HG02642 (cell line): ENCODE results near the gene JMJD1C.
"Not testable (repeated sequence)": the region's sequence is repeated elsewhere in the genome, so short reads cannot be mapped to it uniquely, and the experiment has no call there.

ENCODE experiments used
- ATAC-seq: cut with Tn5 transposase; IDR thresholded peaks from one replicate; pipeline ENCODE4 v1.9.1; 2021; ENCODE audit warnings: mild to moderate bottlenecking; ENCODE audit not compliant: unreplicated experiment, poor library complexity

Gene JMJD1C

DNA sequence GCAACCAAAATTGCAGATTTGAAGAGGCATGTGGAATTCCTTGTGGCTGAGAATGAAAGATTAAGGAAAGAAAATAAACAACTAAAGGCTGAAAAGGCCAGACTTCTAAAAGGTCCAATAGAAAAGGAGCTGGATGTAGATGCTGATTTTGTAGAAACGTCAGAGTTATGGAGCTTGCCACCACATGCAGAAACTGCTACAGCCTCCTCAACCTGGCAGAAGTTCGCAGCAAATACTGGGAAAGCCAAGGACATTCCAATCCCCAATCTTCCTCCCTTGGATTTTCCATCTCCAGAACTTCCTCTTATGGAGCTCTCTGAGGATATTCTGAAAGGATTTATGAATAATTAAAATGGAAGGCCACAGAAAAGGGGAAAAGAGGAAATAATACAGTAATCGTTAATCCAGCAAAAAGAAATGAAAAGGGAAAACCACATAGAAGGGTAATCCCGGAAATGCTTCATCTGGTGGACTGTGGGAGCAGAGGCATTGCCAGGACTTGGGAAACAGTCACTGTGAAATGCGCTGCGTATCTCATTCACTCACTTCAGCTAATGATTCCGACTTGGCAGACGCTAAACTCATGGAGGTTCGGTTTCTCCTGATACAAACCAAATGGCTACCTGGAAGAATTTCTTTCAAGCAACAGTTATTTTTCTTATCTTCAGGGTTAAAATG, 311.8 kb downstream of the JMJD1C start:
- not testable (repeated sequence) for ATAC-seq

GRCh38 chr10:63150745-63151144, 315.0 kb downstream of the JMJD1C start:
- no peak for ATAC-seq

GRCh38 chr10:63146503-63146902, 319.3 kb downstream of the JMJD1C start:
- ATAC-seq, result no peak

GRCh38 chr10:63145782-63146181, 320.0 kb downstream of the JMJD1C start:
- peak; percentile 64 for ATAC-seq

DNA sequence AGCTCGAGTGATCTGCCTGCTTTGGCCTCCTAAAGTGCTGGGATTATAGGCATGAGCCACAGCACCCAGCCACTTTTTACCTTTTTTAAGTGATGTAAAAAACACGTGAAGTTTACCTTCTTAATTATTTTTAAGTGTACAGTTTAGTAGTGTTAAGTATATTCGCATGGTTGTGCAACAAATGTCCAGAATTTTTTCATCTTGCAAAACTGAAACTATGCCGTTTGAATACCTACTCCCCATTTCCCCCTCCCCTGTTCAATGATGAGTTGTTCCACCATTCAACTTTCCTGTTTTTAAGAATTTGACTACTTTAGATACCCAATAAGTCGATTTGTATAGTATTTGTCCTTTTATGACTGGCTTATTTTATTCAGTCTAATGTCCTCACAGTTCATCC, 321.8 kb downstream of the JMJD1C start:
- ATAC-seq, result no peak

DNA sequence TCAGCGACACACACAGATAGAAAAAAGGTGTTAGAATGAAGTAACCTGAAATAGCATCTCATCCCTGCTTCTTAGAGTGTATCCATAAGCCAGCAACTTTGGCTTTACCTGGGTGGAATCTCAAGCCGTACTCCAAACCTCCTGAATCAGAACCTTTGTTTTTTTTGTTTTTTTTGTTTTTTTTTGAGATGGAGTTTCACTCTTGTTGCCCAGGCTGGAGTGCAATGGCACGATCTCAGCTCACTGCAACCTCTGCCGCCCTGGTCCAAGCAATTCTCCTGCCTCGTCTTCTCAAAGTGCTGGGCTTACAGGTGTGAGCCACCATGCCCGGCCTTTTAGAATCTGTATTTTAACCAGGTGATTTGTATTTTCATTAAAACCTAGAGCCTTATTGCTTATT, 323.6 kb downstream of the JMJD1C start:
- ATAC-seq, result no peak

GRCh38 chr10:63140077-63140476, 325.7 kb downstream of the JMJD1C start:
- no peak for ATAC-seq

DNA sequence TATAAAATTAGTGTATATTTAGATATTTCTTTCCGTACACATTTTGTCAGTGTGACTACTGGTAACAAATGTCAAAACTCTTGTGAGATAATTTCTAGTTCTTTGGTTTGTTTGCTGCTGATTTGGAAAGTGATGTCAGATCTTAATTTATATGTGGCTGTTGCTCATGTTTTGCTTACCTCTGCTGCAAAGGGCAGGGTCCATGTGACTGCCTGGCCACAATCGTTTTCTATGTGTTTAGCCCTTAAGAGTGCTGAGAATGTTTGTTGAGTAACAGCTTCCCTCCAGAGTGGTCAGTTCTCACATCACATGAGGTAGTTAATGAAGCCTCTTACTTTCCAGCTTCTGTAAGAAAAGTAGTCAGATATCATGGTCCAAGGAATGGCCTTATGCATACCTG, 328.5 kb downstream of the JMJD1C start:
- no peak for ATAC-seq

DNA sequence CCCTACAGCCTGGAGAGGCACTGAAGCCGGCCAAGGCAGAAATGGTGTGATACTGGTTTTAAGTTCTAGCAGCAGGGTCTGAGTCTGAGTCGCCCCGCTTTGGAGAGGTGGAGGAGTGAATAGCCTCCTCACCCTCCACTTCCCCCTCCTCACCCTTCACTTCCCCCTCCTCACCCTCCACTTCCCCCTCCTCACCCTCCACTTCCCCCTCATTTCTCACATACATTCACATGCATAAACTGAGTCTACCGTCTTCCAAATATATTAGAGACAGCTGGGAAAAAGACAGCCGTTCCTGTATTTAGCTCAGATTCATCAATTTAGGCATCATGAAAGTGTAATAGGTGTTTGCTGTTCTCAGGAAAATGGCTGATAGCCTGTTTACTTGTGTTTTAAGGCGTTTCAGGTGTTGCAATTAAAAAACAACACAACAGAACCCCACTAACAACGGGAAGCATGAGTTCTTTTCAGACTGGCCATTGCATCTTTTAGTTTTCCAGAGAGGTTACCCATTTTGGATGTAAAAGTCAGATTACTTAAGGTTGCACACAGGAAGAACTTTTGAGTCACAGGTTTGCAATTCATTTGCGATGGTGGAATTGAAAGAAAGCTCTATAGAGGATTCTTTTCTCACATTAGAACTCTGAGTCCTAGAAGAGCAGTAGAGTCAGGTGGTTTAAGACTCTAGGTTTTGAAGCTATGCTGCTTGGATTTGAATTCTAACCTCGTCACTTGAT, 331.8 kb downstream of the JMJD1C start:
- no peak for ATAC-seq

DNA sequence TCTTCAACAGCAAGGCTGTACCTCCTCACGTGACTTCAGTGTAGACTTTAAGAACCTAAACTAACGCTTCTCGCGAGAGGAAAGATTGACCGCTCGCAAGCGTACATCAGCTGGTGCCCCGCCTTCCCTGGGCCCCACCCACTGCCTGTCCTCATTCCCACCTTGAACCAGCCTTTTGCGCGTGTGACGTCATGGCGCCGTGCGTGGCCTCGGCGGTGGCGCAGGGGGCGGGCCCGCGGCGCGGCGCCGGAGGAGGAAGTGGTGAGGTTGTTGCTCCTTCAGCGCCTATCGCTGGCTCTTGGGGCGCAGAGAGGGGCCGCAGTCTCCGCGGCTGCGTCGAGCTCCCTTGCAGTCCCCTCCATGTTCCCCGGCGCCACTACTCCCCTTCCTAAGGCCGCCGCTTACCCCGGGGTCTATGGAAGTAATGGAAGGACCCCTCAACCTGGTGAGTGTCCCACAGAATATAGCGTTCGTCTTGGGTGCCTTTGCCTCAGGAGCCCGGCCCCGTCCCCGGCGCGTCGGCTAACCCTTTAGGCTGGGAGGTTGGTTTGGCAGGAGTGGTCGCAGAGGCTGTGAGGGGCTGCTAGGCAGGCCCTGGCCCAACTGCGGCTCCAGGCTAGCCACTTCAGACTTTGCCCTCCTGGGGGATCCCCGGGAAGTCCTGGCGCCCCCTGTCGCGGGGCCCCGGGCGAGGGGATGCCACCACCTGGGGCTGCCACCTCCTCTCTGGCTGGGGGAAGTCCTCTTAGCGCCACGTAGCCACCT, 332.5 kb downstream of the JMJD1C start, which contains the start of gene NRBF2:
NRBF2 (plus strand) TSS at position 273 of the 765 bp plus-strand sequence; CDS start at position 416, 143 bp downstream.
- peak; percentile 99 for ATAC-seq

GRCh38 chr10:63132651-63133055, 333.1 kb downstream of the JMJD1C start:
- ATAC-seq, result no peak

- no peak for ATAC-seq
These were observed 335.9 kb downstream of the JMJD1C start for GRCh38 chr10:63129888-63130287.

- no peak for ATAC-seq
These were observed 337.3 kb downstream of the JMJD1C start for GRCh38 chr10:63128443-63128842.

DNA sequence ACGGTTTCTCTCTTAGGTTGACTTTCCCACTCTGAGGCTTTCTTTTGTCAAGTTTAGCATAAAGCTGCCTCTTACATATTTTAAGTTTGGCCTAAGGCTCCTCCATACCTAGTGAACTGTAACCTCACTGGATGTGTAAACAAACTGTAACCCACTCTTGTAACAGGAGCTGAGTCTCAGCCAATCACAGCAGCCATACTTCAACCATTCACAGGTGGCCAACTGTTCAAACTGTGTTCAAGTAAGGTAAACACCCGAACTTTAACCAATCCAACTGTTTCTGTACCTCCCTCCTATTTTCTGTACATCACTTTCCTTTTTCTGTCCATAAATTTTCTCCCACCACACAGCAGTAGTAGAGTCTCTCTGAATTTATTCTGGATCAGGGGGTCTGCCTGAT, 340.3 kb downstream of the JMJD1C start:
- ATAC-seq, result no peak

GRCh38 chr10:63123727-63124362, 341.9 kb downstream of the JMJD1C start:
- ATAC-seq, result no peak

- no peak for ATAC-seq
These were observed 345.2 kb downstream of the JMJD1C start for GRCh38 chr10:63120554-63120953.

DNA sequence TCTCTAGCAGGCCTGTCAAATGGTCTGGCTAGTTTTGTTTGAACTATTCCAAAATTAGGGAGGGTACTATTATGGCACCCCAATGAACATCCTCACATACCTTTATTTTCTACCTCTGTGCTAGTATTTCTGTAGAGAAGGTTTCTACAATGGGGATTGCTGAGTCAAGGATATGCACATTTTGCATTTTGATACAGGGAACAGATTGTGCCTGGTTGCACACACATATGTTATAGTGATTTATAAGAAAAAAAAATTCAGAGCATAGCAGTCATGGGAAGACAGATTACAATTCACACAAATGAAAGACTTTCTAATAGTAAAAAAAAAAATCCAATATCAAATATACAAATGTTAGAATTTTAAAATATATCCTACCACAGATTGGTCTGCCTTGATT, 346.7 kb downstream of the JMJD1C start:
- no peak for ATAC-seq
